K562 (cell line): ENCODE data around the gene CUEDC2. TPM values are rescaled to one million over a fixed set of nuclear protein-coding genes. Genes with fewer than 3 reads are reported as not detected.
"Not testable (repeated sequence)": the region's sequence is repeated elsewhere in the genome, so short reads cannot be mapped to it uniquely, and the experiment has no call there.

Experiments
- KLF13 ChIP-seq: fragments of 450-650 bp; IDR thresholded peaks from 2 replicates; pipeline ENCODE4 v1.6.1; 2016; ENCODE audit warnings: missing genetic modification characterization, low read depth, mild to moderate bottlenecking, missing compliant biosample characterization, moderate library complexity, borderline replicate concordance
- NR2C1 ChIP-seq, 2 experiments: fragments of 450-650 bp; IDR thresholded peaks; 2 replicates each; pipeline ENCODE4 v1.6.1; 2017; ENCODE audit warnings: mild to moderate bottlenecking in 2 of 2, antibody characterized with exemption in 1 of 2, inconsistent platforms in 1 of 2, missing compliant biosample characterization in 1 of 2, missing genetic modification characterization in 1 of 2
- PTTG1 ChIP-seq: fragments of 450-650 bp; IDR thresholded peaks from 2 replicates; pipeline ENCODE4 v1.6.1; 2016; ENCODE audit warnings: low read depth, mild to moderate bottlenecking, missing genetic modification characterization, missing compliant biosample characterization
- ZNF57 ChIP-seq: fragments of 450-650 bp; formaldehyde crosslinking; IDR thresholded peaks from 2 replicates; pipeline ENCODE4 v1.4.0; 2020; ENCODE audit warnings: mild to moderate bottlenecking, moderate library complexity
- ZNF583 ChIP-seq: fragments of 250-450 bp; sonication (Bioruptor Pico); IDR thresholded peaks from 2 replicates; pipeline ENCODE4 v1.4.0; 2020
- ZNF830 ChIP-seq: fragments of 250-450 bp; sonication (Bioruptor Pico); IDR thresholded peaks from 2 replicates; pipeline ENCODE4 v1.5.0; 2021; ENCODE audit warnings: mild to moderate bottlenecking
- polyA plus RNA-seq, 8 experiments: library from polyadenylated mRNA; depleted of rRNA in 4 of 8; stranded (reverse) in 5 of 8; unstranded in 3 of 8; fragments of >200 nt; fragmentation: Nextera tagmentation in 2 of 8; fragmentation: Illumina TruSeq in 1 of 8; extraction: Ambion mirVana in 2 of 8; extraction: Trizol in 1 of 8; gene quantifications; 2 replicates each; pipeline versions ENCODE4 v1.2.1 to v1.2.3, GENCODE V29; 2011 to 2014; ENCODE audit warnings: inconsistent platforms in 1 of 8, missing spikeins in 1 of 8
- total RNA-seq, 7 experiments: library from RNA; depleted of rRNA in 6 of 7; stranded (reverse); fragments of >200 nt in 6 of 7; fragmentation: Illumina TruSeq in 2 of 7; extraction: Trizol in 2 of 7; gene quantifications; 2 replicates each; pipeline versions ENCODE4 v1.2.1 to v1.2.3, GENCODE V29; 2011 to 2021; ENCODE audit warnings: low replicate concordance in 1 of 7
- TF ChIP-seq, protein P1 (sequence below): fragments of 450-650 bp; formaldehyde crosslinking; IDR thresholded peaks from 2 replicates; pipeline ENCODE4 v1.4.0; 2020; ENCODE audit warnings: mild to moderate bottlenecking, mixed read lengths
- TF ChIP-seq, protein P2 (sequence below), 2 experiments: fragments of 250-450 bp in 1 of 2; fragments of 450-650 bp in 1 of 2; sonication (Bioruptor Pico) in 1 of 2; IDR thresholded peaks; 2 replicates each; pipeline versions ENCODE4 v1.6.1 to v1.8.0; 2016 to 2021; ENCODE audit warnings: mild to moderate bottlenecking in 2 of 2, moderate library complexity in 2 of 2, missing compliant biosample characterization in 1 of 2, missing genetic modification characterization in 1 of 2
- TF ChIP-seq, protein P3 (sequence below): fragments of 250-450 bp; sonication (Bioruptor Pico); IDR thresholded peaks from 2 replicates; pipeline ENCODE4 v1.8.0; 2021; ENCODE audit warnings: mild to moderate bottlenecking, moderate library complexity
- TF ChIP-seq, protein P4 (sequence below), 2 experiments: IDR thresholded peaks in 1 of 2; conservative IDR thresholded peaks in 1 of 2; 2 replicates each; pipeline ENCODE4 v1.6.1; 2016; ENCODE audit warnings: low read depth in 2 of 2, mild to moderate bottlenecking in 1 of 2, missing compliant biosample characterization in 1 of 2, missing genetic modification characterization in 1 of 2, moderate library complexity in 1 of 2

CUEDC2 gene
- total and polyA plus RNA-seq, 9 of the 15 experiments (the other 6 are each of a cell fraction or from before 2014, with no cell fraction given): 8.5 to 48.9 (median 27.4) TPM

DNA sequence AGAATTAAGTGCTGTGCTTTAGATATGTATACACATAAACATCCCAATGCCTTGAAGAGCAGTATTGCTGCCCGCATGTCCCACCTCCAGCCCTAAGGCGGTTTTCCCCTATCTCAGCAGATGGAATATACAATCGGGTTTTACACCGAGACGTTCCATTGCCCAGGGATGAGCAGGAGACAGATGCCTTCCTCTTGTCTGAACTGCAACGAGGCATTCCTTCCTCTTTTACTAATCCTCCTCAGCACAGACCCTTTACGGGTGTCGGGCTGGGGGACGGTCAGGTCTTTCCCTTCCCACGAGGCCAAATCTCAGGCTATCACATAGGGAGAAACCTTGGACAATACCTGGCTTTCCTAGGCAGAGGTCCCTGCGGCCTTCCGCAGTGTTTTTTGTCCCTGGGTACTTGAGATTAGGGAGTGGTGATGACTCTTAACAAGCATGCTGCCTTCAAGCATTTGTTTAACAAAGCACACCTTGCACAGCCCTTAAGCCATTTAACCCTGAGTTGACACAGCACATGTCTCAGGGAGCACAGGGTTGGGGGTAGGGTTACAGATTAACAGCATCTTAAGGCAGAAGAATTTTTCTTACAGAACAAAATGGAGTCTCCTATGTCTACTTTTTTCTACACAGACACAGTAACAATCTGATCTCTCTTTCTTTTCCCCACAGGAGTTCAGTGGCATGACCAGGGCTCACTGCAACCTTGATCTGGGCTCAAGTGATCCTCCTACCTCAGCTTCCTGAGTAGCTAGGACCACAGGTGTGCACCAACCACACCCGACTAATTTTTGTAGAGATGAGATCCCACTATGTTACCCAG, 22.5 kb upstream of the CUEDC2 start (continued):
- not testable (repeated sequence) for TF ChIP-seq NR2C1 (IDR thresholded peaks at IDR 0.05)
- TF ChIP-seq NR2C1 (tag; IDR thresholded peaks at IDR 0.05): peak; percentile 90
- peak; percentile 85 for TF ChIP-seq ZNF830
- TF ChIP-seq, protein P1, sequence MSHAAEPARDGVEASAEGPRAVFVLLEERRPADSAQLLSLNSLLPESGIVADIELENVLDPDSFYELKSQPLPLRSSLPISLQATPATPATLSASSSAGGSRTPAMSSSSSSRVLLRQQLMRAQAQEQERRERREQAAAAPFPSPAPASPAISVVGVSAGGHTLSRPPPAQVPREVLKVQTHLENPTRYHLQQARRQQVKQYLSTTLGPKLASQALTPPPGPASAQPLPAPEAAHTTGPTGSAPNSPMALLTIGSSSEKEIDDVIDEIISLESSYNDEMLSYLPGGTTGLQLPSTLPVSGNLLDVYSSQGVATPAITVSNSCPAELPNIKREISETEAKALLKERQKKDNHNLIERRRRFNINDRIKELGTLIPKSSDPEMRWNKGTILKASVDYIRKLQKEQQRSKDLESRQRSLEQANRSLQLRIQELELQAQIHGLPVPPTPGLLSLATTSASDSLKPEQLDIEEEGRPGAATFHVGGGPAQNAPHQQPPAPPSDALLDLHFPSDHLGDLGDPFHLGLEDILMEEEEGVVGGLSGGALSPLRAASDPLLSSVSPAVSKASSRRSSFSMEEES (CRISPR knock-in tag): peak; percentile 20; the same call in 1 of the 2 replicates
- peak; percentile 78; the same call in 1 of the 2 replicates for TF ChIP-seq KLF13
- TF ChIP-seq, protein P2, sequence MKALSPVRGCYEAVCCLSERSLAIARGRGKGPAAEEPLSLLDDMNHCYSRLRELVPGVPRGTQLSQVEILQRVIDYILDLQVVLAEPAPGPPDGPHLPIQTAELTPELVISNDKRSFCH (CRISPR knock-in tag; IDR thresholded peaks at IDR 0.05): peak; percentile 75; the same call in 1 of the 2 replicates
- TF ChIP-seq, protein P2 (tag; IDR thresholded peaks at IDR 0.05): peak; percentile 98
- TF ChIP-seq, protein P3, sequence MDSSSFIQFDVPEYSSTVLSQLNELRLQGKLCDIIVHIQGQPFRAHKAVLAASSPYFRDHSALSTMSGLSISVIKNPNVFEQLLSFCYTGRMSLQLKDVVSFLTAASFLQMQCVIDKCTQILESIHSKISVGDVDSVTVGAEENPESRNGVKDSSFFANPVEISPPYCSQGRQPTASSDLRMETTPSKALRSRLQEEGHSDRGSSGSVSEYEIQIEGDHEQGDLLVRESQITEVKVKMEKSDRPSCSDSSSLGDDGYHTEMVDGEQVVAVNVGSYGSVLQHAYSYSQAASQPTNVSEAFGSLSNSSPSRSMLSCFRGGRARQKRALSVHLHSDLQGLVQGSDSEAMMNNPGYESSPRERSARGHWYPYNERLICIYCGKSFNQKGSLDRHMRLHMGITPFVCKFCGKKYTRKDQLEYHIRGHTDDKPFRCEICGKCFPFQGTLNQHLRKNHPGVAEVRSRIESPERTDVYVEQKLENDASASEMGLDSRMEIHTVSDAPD: peak; percentile 84
- 0 out of 2 replicates have a peak, but pooled peaks have one; percentile 79 for TF ChIP-seq ZNF57 (CRISPR knock-in tag)
- TF ChIP-seq, protein P4, sequence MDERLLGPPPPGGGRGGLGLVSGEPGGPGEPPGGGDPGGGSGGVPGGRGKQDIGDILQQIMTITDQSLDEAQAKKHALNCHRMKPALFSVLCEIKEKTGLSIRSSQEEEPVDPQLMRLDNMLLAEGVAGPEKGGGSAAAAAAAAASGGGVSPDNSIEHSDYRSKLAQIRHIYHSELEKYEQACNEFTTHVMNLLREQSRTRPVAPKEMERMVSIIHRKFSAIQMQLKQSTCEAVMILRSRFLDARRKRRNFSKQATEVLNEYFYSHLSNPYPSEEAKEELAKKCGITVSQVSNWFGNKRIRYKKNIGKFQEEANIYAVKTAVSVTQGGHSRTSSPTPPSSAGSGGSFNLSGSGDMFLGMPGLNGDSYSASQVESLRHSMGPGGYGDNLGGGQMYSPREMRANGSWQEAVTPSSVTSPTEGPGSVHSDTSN (CRISPR knock-in tag; IDR thresholded peaks at IDR 0.05; ENCODE audit: low read depth): not testable (repeated sequence)
- TF ChIP-seq, protein P4 (tag; conservative IDR thresholded peaks at IDR 0.05; ENCODE audit: low read depth): 0 out of 2 replicates have a peak, but pooled peaks have one; percentile 40
- peak; percentile 95 for TF ChIP-seq ZNF583
- TF ChIP-seq PTTG1 (tag): peak; percentile 93
